Activated naive CD8-positive, alpha-beta T cell treated with anti-CD3 and anti-CD28 coated beads for 36 hours (primary cell): Measurements from ENCODE around the gene HSPB1. TPM values are rescaled to one million over a fixed set of nuclear protein-coding genes. Genes with fewer than 3 reads are reported as not detected.
"Not testable (repeated sequence)": the region's sequence is repeated elsewhere in the genome, so short reads cannot be mapped to it uniquely, and the experiment has no call there.

Experiments
- DNase-seq: peaks from one replicate; pipeline ENCODE4 v3.0.0; 2021
- H3K27ac Mint-ChIP-seq: one replicate; pipeline ENCODE4 v1.8.0; 2022; ENCODE audit warnings: mild to moderate bottlenecking, moderate library complexity, mixed read lengths
- H3K27me3 Mint-ChIP-seq: one replicate; pipeline ENCODE4 v1.8.0; 2022; ENCODE audit warnings: mild to moderate bottlenecking, mixed read lengths
- H3K36me3 Mint-ChIP-seq: one replicate; pipeline ENCODE4 v1.8.0; 2021; ENCODE audit warnings: mild to moderate bottlenecking, mixed read lengths
- H3K4me1 Mint-ChIP-seq: one replicate; pipeline ENCODE4 v1.8.0; 2021; ENCODE audit warnings: mixed read lengths
- H3K4me3 Mint-ChIP-seq: one replicate; pipeline ENCODE4 v1.8.0; 2022; ENCODE audit warnings: mild to moderate bottlenecking, moderate library complexity, mixed read lengths
- H3K9me3 Mint-ChIP-seq: one replicate; pipeline ENCODE4 v1.8.0; 2022; ENCODE audit warnings: mixed read lengths
- total RNA-seq, 2 experiments: library from RNA; stranded (reverse); gene quantifications; one replicate each; pipeline ENCODE4 v1.2.3, GENCODE V29; 2021

HSPB1 gene
- total RNA-seq, 2 experiments from 2014 or later, result 96.7 to 102 TPM

DNA sequence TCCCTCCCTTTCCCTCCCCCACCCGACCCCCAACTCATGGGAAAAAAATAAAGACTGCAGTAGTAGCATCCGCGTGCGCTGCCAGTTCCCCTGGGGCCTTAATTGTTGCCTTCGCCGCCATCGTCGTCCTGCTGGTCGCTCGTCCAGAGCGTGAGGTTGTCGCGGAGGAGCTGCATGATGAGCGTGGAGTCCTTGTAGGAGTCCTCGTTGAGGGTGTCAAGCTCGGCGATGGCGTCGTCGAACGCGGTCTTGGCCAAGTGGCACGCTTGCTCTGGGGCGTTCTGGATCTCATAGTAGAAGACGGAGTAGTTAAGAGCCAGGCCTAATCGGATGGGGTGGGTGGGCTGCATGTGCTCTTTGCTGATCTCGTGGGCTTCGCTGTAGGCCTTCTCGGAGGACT lies 27.0 kb downstream of the HSPB1 start:
- Mint-ChIP-seq H3K4me3 (no peak overlapping the region), H3K36me3 (peaks cover 43% of the 10 kb centered on the region), H3K27ac (peak overlapping the region; percentile 19), H3K27me3 (no peaks in the 10 kb centered on the region), H3K9me3 (no peaks in the 10 kb centered on the region), H3K4me1 (peaks cover 23% of the 10 kb centered on the region)
- no peak for DNase-seq

DNA sequence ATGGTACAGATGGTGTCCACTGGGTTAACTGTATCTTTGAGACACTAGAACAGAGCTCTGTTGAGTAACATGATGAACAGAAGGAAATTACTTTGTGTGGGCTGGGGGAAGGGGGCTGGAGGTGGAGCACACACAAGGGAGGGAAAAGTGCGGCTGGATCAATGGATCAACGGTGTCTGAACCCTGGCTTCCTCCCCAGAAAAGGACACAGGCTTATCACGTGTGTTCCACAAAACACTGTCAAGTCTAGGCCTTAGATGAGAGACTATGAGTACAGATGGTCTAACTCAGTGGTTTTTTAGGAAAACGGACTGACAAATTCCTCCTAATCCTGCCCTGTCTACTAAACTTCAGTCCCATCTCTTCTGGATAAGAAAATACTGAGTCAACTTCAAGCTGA lies 27.8 kb downstream of the HSPB1 start:
- Mint-ChIP-seq H3K27me3 (no peaks in the 10 kb centered on the region), H3K27ac (no peak overlapping the region), H3K4me1 (peaks cover 23% of the 10 kb centered on the region), H3K9me3 (no peaks in the 10 kb centered on the region), H3K36me3 (peaks cover 39% of the 10 kb centered on the region), H3K4me3 (no peak overlapping the region)
- DNase-seq, result no peak

DNA sequence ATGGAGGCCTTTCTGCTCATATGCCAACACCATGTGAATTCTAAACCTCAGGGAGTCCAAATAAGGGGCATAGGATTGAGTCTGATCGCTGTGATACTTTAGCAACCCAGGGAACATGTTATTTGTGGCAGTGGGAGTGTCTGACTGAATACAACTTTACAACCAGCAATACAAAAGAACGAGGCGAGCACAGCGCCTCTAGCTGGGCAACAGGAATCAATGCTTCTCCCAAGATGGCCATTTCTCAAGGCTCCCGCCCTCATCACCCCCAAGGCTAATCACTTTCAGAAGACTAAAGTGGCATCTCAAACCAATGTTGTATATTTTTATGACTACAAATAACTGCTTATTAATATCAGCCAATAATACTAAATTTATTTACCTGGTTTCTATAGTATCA lies 28.2 kb downstream of the HSPB1 start:
- DNase-seq, result no peak
- Mint-ChIP-seq H3K9me3 (no peaks in the 10 kb centered on the region), H3K4me1 (peaks cover 23% of the 10 kb centered on the region), H3K27ac (no peak overlapping the region), H3K36me3 (peaks cover 37% of the 10 kb centered on the region), H3K27me3 (no peaks in the 10 kb centered on the region), H3K4me3 (no peak overlapping the region)

DNA sequence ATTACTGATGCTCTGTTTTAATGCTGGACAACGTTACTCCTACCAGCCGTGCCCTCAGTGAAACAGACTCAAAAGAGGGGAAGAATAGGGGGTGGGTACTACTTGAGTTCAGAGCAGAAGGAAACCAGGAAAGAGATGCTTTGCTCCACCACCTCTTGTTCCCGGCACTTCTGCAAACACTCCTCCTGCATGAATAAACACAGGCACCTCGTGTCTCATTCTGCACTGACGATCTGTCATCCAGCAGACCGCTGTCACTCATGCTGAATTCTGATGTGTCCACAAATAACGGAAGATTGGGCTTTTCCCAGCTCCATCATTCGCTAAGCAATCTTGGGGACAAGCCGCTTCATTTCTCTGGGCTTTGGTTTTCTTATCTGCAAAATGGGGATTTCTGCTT lies 29.6 kb downstream of the HSPB1 start:
- Mint-ChIP-seq H3K27ac (no peak overlapping the region), H3K27me3 (no peaks in the 10 kb centered on the region), H3K4me3 (no peak overlapping the region), H3K36me3 (peaks cover 32% of the 10 kb centered on the region), H3K9me3 (no peaks in the 10 kb centered on the region), H3K4me1 (peaks cover 30% of the 10 kb centered on the region)
- no peak for DNase-seq

DNA sequence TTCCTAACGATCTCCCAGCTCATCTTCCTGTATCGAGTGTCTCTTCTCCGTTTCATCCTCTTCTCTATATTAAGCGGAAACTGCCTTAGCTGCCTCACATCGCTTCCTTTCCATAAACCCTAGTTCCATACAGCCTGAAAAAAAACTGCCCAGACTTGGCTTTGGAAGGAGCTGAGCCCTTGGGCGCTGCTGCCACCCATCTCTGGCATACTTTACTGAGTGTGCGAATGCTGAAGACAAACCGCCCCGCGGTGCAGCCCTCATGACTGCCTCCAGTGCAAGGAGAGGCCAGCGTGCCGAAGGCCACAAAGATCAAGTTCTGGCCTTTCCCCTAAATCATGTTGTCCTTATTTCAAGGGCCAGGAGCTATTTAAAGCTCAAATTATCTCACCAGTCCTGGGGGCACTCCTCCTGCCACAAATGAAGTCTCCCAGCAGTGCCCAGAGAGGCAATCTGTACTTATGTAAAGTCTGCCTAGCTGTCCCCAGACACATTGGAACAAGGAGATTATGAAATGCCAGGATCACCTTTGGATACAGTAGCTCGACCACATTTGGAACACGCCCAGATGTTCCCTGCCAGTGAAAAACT lies 31.1 kb downstream of the HSPB1 start:
- DNase-seq, result no peak
- H3K9me3 Mint-ChIP-seq, result no peaks in the 10 kb centered on the region
- no peak overlapping the region for H3K27ac Mint-ChIP-seq
- no peaks in the 10 kb centered on the region for H3K27me3 Mint-ChIP-seq
- peaks cover 33% of the 10 kb centered on the region for H3K4me1 Mint-ChIP-seq
- no peak overlapping the region for H3K4me3 Mint-ChIP-seq
- H3K36me3 Mint-ChIP-seq, result peaks cover 32% of the 10 kb centered on the region

DNA sequence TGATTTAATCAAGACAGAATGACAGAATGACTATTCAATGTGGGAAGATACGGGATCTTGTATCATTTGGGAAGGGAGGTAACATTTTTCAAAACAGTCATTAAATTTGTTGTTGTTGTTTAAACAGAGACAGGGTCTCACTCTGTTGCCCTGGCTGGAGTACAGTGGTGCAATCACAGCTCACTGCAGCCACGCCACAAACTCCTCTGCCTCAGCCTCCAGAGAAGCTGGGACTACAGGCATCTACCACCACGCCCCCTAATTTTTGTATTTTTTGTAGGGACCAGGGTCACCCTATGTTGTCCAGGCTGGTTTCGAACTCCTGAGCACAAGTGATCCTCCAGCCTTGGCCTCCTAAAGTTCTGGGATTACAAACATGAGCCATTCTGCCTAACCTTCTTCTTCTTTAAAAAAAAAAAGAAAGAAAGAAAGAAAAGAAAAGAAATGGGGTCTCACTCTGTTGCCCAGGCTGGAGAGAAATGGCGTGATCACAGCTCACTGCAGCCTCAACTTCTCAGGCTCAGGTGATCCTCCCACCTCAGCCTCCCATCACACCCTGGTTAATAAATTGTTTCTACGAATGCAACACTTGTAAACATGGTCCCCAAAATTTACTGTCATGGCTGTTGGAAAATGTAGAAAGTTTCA lies 32.0 kb downstream of the HSPB1 start:
- Mint-ChIP-seq H3K27ac (no peak overlapping the region), H3K4me3 (no peak overlapping the region), H3K27me3 (no peaks in the 10 kb centered on the region), H3K36me3 (peaks cover 25% of the 10 kb centered on the region), H3K9me3 (no peaks in the 10 kb centered on the region), H3K4me1 (peaks cover 32% of the 10 kb centered on the region)
- no peak for DNase-seq

DNA sequence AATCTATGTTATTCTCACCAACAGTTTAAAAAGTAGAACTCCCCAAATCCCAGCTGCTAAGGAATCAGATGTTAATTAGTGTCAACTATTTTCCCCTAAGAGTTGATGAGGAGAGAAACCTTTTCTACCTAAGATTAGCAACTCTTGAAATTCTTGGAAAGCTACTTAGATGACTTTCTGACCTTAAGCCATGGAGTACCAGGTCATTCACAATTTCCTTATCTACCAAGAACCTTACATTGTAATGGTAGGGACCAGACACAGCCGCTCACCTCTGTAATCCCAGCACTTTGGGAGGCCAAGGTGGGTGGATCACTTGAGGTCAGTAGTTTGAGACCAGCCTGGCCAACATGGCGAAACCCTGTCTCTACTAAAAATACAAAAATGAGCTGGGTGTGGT lies 32.9 kb downstream of the HSPB1 start:
- H3K27ac Mint-ChIP-seq, H3K9me3 Mint-ChIP-seq, H3K4me3 Mint-ChIP-seq, DNase-seq, H3K27me3 Mint-ChIP-seq: not testable (repeated sequence)
- Mint-ChIP-seq H3K36me3 (peaks cover 27% of the 10 kb centered on the region), H3K4me1 (peaks cover 29% of the 10 kb centered on the region)

DNA sequence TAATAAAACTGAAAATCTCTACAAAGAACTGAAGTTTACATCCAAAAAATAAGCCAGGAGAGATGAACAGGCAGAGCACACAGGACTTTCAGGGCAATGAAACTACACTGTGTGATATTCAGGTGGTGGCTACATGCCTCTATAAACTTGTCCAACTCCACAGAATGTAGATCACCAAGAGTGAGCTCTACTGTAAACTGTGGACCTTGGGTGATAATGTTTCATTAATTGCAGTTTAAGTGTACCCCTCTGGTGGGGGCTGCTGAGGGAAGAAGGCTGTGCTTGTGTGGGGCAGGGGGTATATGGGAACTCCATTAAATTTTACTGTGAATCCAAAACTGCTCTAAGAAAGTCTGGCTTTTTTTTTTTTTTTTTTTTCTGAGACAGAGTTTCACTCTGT lies 33.6 kb downstream of the HSPB1 start:
- Mint-ChIP-seq H3K27me3 (no peaks in the 10 kb centered on the region), H3K4me1 (peaks cover 35% of the 10 kb centered on the region), H3K36me3 (peaks cover 30% of the 10 kb centered on the region), H3K4me3 (no peak overlapping the region), H3K9me3 (no peaks in the 10 kb centered on the region), H3K27ac (no peak overlapping the region)
- DNase-seq, result no peak

DNA sequence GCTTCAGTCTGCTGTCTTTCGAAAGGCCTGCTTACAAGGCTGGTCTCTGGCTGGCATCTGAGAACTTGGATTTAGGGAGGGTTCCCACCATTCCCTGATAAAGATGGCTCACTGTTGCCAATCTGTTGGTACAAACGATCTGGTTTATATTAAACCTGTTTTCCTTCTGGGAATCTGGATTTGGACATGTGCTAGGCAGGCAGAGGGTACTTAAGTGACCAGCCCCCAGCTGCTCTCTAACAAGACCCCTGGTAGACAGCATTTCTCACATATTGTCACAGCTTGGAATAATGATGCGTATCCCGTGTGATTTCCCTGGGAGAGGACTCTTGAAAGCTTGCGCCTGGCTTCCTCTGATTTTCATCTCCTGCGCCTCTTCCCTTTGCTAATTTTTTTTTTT lies 34.7 kb downstream of the HSPB1 start:
- DNase-seq, result no peak
- Mint-ChIP-seq H3K27me3 (no peaks in the 10 kb centered on the region), H3K4me3 (no peak overlapping the region), H3K27ac (no peak overlapping the region), H3K9me3 (no peaks in the 10 kb centered on the region), H3K36me3 (peaks cover 28% of the 10 kb centered on the region), H3K4me1 (peaks cover 43% of the 10 kb centered on the region)

DNA sequence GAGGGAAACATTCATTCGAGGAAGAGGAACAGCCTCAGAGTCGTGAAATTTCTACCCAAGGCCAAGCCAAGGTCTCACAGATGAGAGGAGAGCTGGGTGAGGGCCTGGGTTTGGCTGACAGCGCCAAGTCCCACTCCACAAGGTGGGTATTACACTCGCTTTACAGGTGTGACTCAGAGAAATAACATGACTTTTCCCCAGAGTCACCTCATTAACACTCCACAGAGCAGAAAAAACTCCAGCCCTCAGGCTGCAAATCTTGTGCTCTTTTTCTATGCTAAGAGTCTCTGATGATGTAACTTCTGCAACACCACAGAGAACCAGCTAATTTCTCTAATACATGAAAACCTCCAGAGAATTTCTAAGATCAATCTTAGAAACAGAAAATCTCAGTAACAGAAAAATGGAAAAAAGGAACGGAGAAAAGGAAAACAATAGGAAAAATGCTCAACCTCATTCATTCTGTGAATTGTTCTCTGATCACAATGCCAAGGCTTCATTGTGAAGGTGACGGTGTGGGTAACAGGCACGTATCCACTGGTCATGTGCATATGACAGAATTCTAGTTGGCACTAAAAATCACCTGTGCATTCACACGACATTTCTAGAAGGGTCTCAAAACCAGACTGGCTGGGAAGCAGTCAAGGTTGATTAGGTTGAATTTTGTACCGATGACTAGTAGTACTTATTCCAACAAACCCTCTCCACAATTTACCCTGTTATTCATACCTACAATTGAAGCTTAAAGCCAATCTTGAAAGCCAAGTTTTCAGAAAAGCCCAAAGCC lies 36.0 kb downstream of the HSPB1 start:
- no peak overlapping the region for H3K4me3 Mint-ChIP-seq
- H3K36me3 Mint-ChIP-seq, result peaks cover 35% of the 10 kb centered on the region
- no peak overlapping the region for H3K27ac Mint-ChIP-seq
- no peaks in the 10 kb centered on the region for H3K27me3 Mint-ChIP-seq
- H3K9me3 Mint-ChIP-seq, result no peaks in the 10 kb centered on the region
- H3K4me1 Mint-ChIP-seq, result peaks cover 49% of the 10 kb centered on the region
- DNase-seq, result no peak

DNA sequence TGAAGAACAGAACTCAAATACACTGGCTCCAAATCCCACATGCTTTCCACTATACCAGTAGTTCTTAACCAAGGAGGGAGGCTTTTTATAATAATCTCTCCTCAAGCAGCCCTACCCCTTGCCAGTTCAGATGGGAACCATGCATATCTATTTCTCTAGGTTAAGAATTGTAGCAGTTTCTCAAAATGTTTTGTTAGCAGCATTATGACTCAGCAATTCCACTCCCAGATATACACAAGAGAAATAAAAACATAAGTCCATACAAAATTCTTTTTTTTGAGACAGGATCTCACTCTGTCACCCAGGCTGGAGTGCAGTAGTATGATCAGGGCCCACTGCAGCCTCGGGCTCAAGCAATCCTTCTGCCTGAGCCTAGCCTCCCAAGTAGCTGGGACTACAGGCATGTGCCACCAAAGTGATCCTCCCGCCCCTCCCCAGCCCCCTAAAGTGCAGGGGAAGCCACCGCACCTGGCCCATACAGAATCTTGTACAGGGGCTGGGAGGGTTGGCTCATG lies 38.2 kb downstream of the HSPB1 start:
- H3K4me1 Mint-ChIP-seq, result peaks cover 59% of the 10 kb centered on the region
- H3K27ac Mint-ChIP-seq, result peak overlapping the region; percentile 19
- H3K4me3 Mint-ChIP-seq, result no peak overlapping the region
- no peaks in the 10 kb centered on the region for H3K27me3 Mint-ChIP-seq
- no peaks in the 10 kb centered on the region for H3K9me3 Mint-ChIP-seq
- no peak for DNase-seq
- H3K36me3 Mint-ChIP-seq, result peaks cover 53% of the 10 kb centered on the region

DNA sequence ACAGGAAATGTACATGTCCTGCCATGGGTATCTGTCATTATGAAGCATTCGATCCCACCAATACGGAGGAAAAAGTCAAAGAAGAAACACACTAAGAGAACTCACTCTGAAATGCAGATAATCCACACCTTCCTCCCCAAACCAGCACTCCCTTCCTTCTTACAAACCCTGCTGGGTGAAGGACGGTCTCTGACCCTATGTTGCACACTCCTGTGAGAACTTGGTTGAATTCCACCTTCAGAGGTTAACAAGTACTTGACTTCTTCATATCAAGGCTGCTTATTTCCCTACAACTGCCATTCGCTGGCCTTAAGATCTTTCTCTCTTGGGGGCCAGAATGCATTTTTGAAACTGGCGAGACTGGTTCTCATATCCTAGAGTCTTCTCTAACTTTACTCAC lies 39.7 kb downstream of the HSPB1 start:
- Mint-ChIP-seq H3K4me1 (peaks cover 60% of the 10 kb centered on the region), H3K4me3 (no peak overlapping the region), H3K36me3 (peaks cover 63% of the 10 kb centered on the region), H3K9me3 (no peaks in the 10 kb centered on the region), H3K27ac (no peak overlapping the region), H3K27me3 (no peaks in the 10 kb centered on the region)
- no peak for DNase-seq

DNA sequence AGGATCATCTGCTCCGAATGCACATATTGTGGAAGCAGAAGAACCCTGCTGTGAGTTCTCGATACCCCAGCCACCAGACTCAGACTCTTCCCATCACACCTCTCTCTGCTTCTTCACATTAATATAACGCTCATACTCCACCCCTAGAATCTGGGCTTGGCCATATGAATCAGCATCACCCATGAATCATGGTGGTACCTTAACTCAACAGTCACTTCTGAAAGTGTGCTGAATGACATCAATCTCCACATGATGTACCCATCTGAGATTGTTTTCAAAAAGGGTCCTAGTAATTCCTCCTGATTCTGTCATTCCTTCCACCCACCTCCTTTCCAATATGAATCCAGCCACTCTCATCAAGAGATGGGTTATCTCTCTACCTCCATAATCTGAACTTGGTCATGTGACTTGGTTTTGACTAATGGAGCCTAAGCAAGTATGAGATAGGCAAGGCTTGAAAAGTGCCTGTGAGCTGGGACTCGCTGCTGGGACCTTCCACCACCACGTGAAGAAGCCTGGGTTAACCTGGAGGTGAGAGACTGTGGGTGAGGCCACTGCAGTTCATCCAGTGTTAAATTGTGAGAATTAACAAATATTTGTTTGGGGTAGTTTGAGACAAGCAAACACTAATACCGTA lies 40.9 kb downstream of the HSPB1 start:
- Mint-ChIP-seq H3K36me3 (peaks cover 63% of the 10 kb centered on the region), H3K9me3 (no peaks in the 10 kb centered on the region), H3K4me3 (no peak overlapping the region), H3K27me3 (no peaks in the 10 kb centered on the region), H3K27ac (no peak overlapping the region), H3K4me1 (peaks cover 61% of the 10 kb centered on the region)
- DNase-seq, result no peak

DNA sequence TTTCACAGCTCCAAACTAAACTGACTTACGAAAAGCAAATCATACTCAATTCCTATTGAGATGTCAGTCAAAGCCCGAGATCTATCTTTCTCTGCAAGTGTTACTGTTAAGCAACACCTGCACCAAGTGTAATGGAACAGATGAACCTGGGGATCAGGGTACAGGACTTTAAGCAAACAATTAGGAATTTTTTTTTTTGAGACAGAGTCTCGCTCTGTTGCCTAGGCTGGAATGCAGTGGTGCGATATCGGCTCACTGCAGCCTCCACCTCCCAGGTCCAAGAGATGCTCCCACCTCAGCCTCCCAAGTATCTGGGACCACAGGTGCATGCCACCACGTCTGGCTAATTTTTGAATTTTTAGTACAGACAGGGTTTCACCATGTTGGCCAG lies 41.5 kb downstream of the HSPB1 start:
- H3K36me3 Mint-ChIP-seq, result peaks cover 62% of the 10 kb centered on the region

DNA sequence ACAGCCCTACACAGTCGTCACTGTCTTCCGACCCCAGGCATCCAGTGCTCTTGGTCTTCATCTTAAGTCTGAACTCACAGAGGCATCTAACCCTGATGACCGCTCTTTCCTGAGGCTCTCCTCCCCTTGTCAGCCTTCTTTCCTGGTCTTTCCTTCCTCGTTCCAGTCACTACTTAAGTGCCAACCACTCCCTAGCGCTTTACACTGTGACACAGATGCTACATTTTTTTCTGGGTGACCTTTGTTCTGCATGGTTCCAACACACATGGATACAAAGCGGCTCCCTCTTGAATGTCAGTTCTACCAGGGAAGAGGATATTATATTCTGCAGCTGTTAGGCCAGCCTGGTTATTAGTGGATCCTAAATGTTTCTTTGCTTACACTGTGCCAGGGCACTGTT lies 43.6 kb downstream of the HSPB1 start:
- Mint-ChIP-seq H3K36me3 (peaks cover 70% of the 10 kb centered on the region), H3K4me3 (no peak overlapping the region), H3K4me1 (peaks cover 65% of the 10 kb centered on the region), H3K27ac (peak overlapping the region; percentile 10), H3K9me3 (no peaks in the 10 kb centered on the region), H3K27me3 (no peaks in the 10 kb centered on the region)
- DNase-seq, result no peak

More for the DNA sequence above, 41.5 kb downstream of the HSPB1 start:
- Mint-ChIP-seq H3K27ac (no peak overlapping the region), H3K9me3 (no peaks in the 10 kb centered on the region), H3K4me1 (peaks cover 59% of the 10 kb centered on the region), H3K27me3 (no peaks in the 10 kb centered on the region), H3K4me3 (no peak overlapping the region)
- DNase-seq, result no peak
